NOMO-1 treated with DMSO at 0.1 percent for 48 hours (cell line): ENCODE measurements around the gene SEPTIN11.
"Not testable (repeated sequence)": the region's sequence is repeated elsewhere in the genome, so short reads cannot be mapped to it uniquely, and the experiment has no call there.

Experiments used
- DNase-seq: peaks from one replicate; lab custom pipeline; 2025; ENCODE audit not compliant: unreplicated experiment; lab: John Stamatoyannopoulos, UW

SEPTIN11 gene

DNA sequence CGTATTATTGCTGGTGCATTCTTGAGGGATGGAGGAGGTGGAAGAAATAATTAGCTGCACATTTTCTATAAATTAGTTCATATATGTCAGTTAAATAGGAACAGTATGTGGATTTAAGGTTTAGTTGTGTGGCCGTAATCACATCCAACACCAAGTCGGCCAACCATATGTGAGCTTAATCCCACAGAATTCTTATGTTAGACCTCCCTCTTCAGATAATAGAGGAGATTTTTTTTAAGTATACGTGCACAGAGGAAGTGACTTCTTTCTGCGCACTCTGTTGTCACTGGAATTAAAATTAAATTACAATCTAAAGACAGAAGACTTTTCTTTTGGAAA, 2.1 kb downstream of the SEPTIN11 start:
- no peak for DNase-seq

DNA sequence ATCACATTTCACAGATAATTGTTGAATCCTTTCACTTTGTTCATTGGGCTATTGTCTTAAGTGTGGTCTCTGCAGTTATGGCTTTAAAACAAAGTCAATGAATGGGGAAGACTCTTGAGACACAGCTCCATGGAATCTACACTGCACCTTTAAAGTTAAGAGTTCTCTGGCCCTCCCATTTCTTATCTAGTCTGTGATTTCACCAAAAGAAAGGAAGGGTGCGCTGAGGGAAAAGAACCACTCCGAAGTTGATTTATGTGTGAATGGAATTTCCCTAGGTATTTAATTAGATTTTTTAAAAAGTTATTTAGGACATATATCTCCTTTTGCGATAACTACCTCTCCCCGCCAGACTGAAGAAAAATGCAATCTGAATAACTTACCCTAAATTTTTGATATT, 2.5 kb downstream of the SEPTIN11 start:
- no peak for DNase-seq

GRCh38 chr4:76952656-76953582, 3.4 kb downstream of the SEPTIN11 start:
- no peak for DNase-seq

DNA sequence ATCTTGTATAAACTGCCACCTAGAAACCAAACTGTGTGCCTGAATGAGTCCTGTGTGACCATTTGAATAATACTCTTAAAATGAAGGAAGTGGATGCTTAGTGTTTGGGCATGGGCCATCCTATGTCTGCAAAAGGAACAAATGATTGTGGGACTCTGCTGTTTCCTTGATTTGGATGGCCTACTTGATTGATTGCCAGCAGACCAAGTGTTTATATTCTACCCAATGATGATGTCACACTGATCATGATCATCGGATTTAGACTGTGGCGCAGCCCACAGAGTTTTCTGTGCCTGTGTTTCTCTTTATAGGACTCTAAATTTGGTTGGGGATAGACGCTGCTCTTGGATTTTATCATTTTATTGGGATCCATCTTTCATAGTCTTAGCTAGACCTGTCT, 4.4 kb downstream of the SEPTIN11 start:
- no peak for DNase-seq

- DNase-seq: no peak
These were observed 4.9 kb downstream of the SEPTIN11 start for GRCh38 chr4:76954489-76954888.

- no peak for DNase-seq
These were observed 5.6 kb downstream of the SEPTIN11 start for GRCh38 chr4:76955182-76955581.

GRCh38 chr4:76957004-76957738, 7.6 kb downstream of the SEPTIN11 start:
- no peak for DNase-seq

DNA sequence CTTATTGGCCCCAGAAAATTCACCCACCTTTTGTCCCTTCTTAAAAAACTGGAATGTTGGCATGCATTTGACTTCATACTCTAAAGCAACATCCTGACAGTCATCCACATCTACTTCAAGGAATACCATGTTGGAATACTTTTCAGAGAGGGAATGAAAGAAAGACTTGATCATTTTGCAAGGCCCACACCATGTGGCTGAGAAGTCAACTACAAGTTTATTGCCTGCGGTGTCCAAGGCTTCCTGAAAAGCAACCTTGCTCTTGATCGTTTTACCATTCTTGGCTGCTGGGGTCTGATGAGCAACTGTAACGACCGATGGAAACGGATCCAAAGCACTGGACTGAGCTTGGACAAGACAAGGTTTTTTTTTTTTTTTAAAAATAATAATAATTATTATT, 9.3 kb downstream of the SEPTIN11 start:
- DNase-seq: no peak

DNA sequence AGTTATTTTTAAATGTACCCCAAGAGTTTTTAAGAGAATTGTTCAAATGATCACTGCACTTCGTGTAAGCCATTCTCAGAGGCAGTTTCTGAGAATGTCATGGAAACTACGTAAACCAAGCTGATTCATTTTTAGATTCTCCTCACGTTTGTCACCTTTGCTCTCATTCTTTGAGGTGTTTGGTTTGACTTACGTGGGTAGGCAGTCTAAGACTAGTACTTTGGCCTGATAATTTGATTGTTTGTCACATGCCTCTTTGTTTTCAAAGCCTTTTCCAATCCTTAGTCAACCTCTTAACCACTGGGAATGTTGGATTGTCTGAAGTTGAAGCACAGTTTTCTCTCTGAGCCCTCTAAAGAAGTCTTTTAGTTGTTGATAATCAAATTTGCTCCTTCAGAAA, 10.5 kb downstream of the SEPTIN11 start:
- no peak for DNase-seq

DNA sequence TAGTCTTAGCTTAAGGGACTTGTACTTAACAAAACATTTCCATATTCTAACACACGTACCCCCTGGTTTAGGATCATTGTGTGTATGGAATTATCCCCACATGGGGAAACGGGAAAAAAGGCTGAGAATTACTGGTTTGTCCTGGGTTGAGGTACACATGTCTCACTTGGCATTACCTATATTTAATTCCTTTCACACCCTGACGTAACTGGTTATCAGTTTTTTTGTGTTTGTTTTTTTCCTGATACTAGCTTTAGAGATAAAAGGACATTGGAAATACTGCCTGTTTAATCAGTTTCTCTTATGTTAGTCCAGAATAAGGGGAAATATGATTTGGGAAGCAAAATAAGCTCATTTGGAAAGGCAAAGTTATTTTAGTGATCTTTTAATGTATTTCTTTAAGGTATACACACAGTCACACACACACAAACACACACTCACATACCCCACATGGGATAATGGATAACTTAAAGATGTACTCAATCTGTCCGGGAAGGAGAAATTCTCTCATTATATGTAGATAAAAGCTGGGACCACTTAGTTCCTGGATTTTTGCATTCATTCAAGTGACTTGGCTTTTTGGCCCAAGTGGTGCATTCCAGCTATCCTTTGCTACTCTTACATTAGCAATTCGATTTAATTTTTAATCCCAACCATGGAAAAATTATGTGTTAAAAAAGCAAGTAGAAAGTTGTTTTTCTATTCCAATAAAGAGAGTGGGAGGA, 13.0 kb downstream of the SEPTIN11 start:
- DNase-seq: no peak

- no peak for DNase-seq
These were observed 13.7 kb downstream of the SEPTIN11 start for GRCh38 chr4:76963131-76963750.

- not testable (repeated sequence) for DNase-seq
These were observed 14.4 kb downstream of the SEPTIN11 start for GRCh38 chr4:76963927-76964326.

GRCh38 chr4:76964769-76965168, 15.2 kb downstream of the SEPTIN11 start:
- DNase-seq: no peak

DNA sequence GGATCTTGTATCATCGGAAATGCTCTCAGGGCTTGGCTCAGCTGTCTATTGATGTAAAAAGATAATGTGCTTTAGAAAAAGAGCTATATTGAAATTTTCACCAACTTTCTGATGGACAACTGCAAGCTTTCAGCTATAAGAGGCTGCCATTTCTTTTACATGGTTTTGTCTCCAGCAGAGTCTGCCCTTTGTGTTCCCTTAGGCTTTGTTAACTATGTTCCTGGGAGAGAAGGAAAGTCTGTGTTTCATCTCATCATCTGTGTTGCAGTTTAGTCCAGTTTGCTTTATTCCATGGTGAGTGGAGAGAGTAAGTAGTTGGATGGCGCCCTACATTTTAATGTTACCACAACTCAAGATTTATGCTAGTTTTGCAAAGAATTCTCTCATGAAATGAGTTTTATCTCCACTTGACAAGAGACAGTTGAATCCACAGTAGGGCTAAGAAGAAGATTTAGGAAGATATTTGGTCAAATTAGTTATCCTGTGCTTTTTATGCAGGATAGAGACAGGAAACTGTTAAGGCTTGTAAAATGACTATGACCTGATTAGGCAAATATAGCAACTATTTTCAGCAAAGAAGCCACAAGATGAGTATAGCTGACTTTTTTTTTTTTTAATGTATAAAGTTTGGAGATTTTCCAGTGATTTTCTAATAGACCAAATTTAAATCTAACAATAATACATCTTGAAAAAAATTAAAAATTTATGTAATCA, 16.5 kb downstream of the SEPTIN11 start:
- no peak for DNase-seq

DNA sequence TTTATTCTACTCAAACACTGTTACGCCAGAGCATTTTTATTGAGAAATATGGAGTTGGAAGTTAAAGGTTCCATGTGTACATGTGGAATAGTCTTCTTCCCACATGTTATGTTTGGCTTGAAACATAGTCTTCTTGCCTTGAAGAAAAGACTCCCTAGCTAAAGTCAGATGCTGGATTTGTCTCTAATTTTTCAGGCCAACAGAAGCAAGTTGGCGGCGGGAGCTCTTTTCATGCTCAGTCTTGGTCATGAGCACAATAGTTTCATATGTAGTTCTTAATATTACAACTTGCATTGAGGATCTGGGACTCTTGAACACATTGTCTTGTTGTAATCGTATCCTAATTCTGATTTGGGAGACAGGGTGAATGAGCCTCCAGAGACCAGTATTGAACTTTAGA, 19.4 kb downstream of the SEPTIN11 start:
- DNase-seq: no peak

DNA sequence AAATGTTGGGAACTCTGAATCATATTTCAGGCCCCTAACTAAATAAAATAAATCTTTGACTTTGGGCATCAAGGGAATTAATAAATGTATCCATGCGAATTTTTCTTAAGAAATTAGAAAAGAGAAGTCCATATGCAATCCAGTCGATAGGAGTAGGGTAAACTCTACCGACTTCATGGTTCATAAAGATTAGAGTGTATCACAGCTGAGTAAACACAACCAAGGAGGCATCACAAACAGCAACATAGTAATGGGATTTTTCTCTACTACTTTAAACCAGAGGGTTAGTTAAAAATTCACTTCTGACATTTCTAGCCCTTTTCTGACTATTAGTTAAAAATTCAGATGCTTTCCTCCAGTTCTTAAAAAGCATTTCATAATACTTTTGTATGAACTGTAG, 19.9 kb downstream of the SEPTIN11 start:
- no peak for DNase-seq

- DNase-seq: no peak
These were observed 20.5 kb downstream of the SEPTIN11 start for GRCh38 chr4:76969941-76970529.

DNA sequence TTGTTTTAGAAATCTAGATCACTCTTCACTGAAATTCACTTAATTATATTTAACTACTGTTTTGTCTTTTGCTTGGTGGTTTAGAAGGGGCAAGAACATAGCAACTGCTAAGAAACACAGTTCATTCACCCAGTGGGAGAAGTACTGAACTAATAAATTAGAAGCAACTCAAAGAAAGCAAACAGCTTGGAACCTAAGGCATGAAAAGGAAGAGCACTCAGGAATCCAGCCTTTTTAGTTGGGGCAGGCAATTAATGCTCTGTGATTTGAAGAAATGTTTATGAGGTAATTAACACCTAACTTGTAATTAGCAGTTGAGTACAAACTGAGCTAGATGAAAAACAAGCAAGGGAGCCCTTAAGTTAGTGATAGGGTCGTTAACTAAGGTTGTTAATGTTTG, 22.8 kb downstream of the SEPTIN11 start:
- no peak for DNase-seq

DNA sequence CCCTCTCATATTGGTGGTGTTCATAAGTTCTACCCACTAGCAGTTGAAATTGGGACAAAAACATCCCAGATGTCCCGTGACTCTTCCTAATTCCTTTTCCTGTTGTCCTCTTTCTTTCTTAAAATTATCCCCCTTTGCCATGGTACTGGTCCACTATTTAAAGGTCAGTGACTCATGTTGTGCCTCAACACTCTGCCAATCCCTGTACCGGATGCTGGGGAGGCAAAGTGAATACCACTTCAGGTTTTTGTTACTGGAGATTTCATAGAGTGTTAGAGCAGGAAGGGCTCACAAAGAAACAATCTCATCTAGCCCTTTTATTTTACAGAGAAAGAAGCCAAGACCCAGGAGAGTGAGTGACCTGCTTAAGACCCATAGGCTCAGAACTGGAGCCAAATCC, 24.6 kb downstream of the SEPTIN11 start:
- DNase-seq: no peak

DNA sequence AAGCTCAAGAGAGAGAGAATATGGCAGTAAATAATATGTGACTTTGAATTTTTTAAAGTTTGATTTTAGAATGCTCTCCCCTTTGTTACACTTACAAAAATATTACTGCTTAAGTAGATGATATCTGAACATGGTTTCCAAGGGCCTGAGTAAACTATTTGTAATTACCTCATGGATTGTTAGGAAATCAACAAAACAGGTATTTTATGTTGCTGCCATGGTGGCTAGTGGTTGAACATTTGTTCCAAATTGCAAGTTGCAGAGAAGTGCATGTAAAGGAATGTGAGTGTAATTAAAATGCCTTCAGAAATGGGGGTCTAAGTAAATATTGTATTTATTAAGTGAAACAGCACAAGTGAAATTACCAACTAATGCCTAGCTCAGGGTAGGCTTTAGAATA, 27.6 kb downstream of the SEPTIN11 start:
- DNase-seq: no peak
